ENCODE measurements around the gene PKP4. TPM values are rescaled to one million over a fixed set of nuclear protein-coding genes. Genes with fewer than 3 reads are reported as not detected.

The PKP4 gene
- total and polyA plus RNA-seq, 4 donors: 21.5 to 96.4 (median 32.8) TPM

DNA sequence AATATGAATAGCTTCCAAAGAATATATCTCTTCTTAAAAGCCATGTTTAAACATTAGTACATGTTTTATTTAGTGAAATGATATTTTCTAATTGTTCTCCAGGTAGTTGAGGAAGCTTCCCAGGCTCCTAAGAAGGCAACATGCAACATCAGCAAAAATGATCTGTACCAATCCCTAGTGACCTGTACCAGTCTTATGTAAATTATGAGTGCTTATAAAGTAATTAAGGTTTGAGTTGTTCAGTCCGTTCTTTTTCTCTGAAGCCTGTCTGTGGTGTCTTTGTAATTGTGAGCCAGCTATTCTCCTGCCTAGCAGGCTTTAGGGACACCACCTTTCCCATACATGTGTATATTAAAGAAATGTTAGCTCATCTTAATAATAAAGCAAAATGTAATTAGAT lies 98.2 kb downstream of the PKP4 start:
- TF ChIP-seq, protein P1, sequence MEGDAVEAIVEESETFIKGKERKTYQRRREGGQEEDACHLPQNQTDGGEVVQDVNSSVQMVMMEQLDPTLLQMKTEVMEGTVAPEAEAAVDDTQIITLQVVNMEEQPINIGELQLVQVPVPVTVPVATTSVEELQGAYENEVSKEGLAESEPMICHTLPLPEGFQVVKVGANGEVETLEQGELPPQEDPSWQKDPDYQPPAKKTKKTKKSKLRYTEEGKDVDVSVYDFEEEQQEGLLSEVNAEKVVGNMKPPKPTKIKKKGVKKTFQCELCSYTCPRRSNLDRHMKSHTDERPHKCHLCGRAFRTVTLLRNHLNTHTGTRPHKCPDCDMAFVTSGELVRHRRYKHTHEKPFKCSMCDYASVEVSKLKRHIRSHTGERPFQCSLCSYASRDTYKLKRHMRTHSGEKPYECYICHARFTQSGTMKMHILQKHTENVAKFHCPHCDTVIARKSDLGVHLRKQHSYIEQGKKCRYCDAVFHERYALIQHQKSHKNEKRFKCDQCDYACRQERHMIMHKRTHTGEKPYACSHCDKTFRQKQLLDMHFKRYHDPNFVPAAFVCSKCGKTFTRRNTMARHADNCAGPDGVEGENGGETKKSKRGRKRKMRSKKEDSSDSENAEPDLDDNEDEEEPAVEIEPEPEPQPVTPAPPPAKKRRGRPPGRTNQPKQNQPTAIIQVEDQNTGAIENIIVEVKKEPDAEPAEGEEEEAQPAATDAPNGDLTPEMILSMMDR (IDR thresholded peaks at IDR 0.05; ENCODE audit: control extremely low read depth, extremely low read depth): no peak

DNA sequence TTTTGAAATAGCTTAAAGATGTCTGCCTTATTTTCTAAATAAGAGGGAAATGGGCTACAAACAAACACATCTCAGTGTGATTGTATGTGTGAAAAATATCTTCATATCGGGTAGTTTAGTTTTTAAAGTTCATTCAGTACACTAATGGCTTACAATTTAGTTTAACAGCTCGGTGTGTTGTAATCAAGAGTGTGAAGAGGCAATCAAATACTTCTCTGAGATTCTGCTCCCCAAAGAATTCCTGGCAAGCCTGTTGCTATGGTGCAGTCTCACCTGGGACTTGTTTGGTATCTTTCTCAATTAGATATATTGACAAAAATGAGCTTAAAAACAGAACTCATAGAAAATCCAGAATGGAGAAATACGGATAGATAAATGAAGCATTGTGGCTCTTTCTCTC lies 99.4 kb downstream of the PKP4 start:
- Histone ChIP-seq H3K4me3 (no peak overlapping the region), H3K9ac (ENCODE audit: insufficient read depth in 1 of 2, low read length in 2 of 2) (no peak overlapping the region), H3K27me3 (ENCODE audit: control insufficient read depth in 3 of 3, insufficient read depth in 3 of 3, low read length in 2 of 3) (no peaks in the 10 kb centered on the region), H3K9me3 (ENCODE audit: control insufficient read depth in 4 of 4, insufficient read depth in 3 of 4, low read length in 3 of 4) (no peaks in the 10 kb centered on the region), H3K4me1 (ENCODE audit: control insufficient read depth in 5 of 5, insufficient read depth in 5 of 5, low read length in 5 of 5) (peaks cover 0 to 3% (median 0%) of the 10 kb centered on the region in 5 donors), H3K36me3 (ENCODE audit: control insufficient read depth in 4 of 4, insufficient read depth in 4 of 4, low read length in 4 of 4) (peaks cover 0 to 24% (median 2%) of the 10 kb centered on the region in 4 donors), H3K27ac (ENCODE audit: low read depth in 1 of 2, low read length in 1 of 2) (no peak overlapping the region)
- TF ChIP-seq, protein P1 (IDR thresholded peaks at IDR 0.05; ENCODE audit: control extremely low read depth, extremely low read depth): no peak
- ATAC-seq (ENCODE audit: insufficient read depth, low FRiP score) (no peak), DNase-seq (no peak)
- 74 to 87% methylated on average over 3 of the region's 3 CpGs for WGBS, 2 donors

More for the DNA sequence above, 98.2 kb downstream of the PKP4 start:
- WGBS, 2 donors: 91 to 100% methylated on average over 1 of the region's 1 CpG
- H3K27me3 ChIP-seq (ENCODE audit: control insufficient read depth in 3 of 3, insufficient read depth in 3 of 3, low read length in 2 of 3): no peaks in the 10 kb centered on the region
- H3K9me3 ChIP-seq (ENCODE audit: control insufficient read depth in 4 of 4, insufficient read depth in 3 of 4, low read length in 3 of 4): no peaks in the 10 kb centered on the region
- H3K27ac ChIP-seq (ENCODE audit: low read depth in 1 of 2, low read length in 1 of 2): no peak overlapping the region
- H3K36me3 ChIP-seq (ENCODE audit: control insufficient read depth in 4 of 4, insufficient read depth in 4 of 4, low read length in 4 of 4): peaks cover 0 to 24% (median 2%) of the 10 kb centered on the region in 4 donors
- no peak overlapping the region for H3K9ac ChIP-seq (ENCODE audit: insufficient read depth in 1 of 2, low read length in 2 of 2)
- ATAC-seq (ENCODE audit: insufficient read depth, low FRiP score) (no peak), DNase-seq (no peak)
- peaks cover 0 to 5% (median 0%) of the 10 kb centered on the region in 5 donors for H3K4me1 ChIP-seq (ENCODE audit: control insufficient read depth in 5 of 5, insufficient read depth in 5 of 5, low read length in 5 of 5)
- H3K4me3 ChIP-seq: no peak overlapping the region

DNA sequence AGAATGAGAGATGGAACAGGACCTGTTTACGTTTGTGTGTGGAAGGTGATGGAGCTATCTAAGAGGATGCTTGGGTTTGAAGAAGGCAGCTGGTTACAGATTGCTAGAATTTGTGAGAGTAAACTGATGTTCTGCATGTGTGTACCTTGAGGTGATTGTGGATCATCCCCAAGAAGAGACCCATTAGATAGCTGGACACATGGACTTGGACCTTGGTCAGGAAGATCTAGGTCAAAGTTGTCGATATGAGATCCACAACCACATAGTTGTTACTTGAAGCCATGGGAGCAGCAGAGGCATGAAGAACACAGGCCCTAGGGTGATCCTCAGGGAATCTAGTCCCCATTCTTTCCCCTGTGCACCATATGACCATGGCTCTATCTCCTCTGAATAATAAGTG lies 101.0 kb downstream of the PKP4 start:
- WGBS, 2 donors: 98 to 100% methylated on average over 2 of the region's 2 CpGs
- DNase-seq (no peak), ATAC-seq (ENCODE audit: insufficient read depth, low FRiP score) (no peak)
- Histone ChIP-seq H3K4me1 (ENCODE audit: control insufficient read depth in 5 of 5, insufficient read depth in 5 of 5, low read length in 5 of 5) (peaks cover 0 to 3% (median 0%) of the 10 kb centered on the region in 5 donors), H3K27me3 (ENCODE audit: control insufficient read depth in 3 of 3, insufficient read depth in 3 of 3, low read length in 2 of 3) (no peaks in the 10 kb centered on the region), H3K4me3 (no peak overlapping the region), H3K9ac (ENCODE audit: insufficient read depth in 1 of 2, low read length in 2 of 2) (no peak overlapping the region), H3K9me3 (ENCODE audit: control insufficient read depth in 4 of 4, insufficient read depth in 3 of 4, low read length in 3 of 4) (no peaks in the 10 kb centered on the region), H3K36me3 (ENCODE audit: control insufficient read depth in 4 of 4, insufficient read depth in 4 of 4, low read length in 4 of 4) (peaks cover 0 to 14% (median 2%) of the 10 kb centered on the region in 4 donors), H3K27ac (ENCODE audit: low read depth in 1 of 2, low read length in 1 of 2) (no peak overlapping the region)
- TF ChIP-seq, protein P1 (IDR thresholded peaks at IDR 0.05; ENCODE audit: control extremely low read depth, extremely low read depth): no peak

DNA sequence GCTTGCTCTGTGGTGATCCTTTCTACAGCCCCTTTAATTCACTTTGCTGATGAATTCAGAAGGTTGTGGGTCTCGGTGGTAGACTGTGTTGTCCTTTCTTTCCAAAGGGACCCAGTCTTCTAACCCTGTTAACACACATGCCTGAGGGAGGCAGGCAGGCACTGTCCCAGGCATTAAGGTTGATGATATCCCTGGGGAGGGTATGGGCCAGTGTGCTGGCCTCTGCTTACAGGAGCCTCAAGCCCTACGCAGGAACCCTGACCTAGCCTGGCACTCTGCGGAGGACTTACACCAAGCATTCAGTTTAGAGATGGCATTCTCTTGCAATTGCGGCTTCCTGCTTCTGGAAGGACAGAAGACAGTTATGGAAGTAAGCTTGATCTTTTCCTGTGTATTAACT lies 102.5 kb downstream of the PKP4 start:
- Histone ChIP-seq H3K9me3 (ENCODE audit: control insufficient read depth in 4 of 4, insufficient read depth in 3 of 4, low read length in 3 of 4) (no peaks in the 10 kb centered on the region), H3K4me1 (ENCODE audit: control insufficient read depth in 5 of 5, insufficient read depth in 5 of 5, low read length in 5 of 5) (peaks cover 0 to 3% (median 0%) of the 10 kb centered on the region in 5 donors), H3K4me3 (no peak overlapping the region), H3K27me3 (ENCODE audit: control insufficient read depth in 3 of 3, insufficient read depth in 3 of 3, low read length in 2 of 3) (no peaks in the 10 kb centered on the region), H3K27ac (ENCODE audit: low read depth in 1 of 2, low read length in 1 of 2) (no peak overlapping the region), H3K9ac (ENCODE audit: insufficient read depth in 1 of 2, low read length in 2 of 2) (no peak overlapping the region), H3K36me3 (ENCODE audit: control insufficient read depth in 4 of 4, insufficient read depth in 4 of 4, low read length in 4 of 4) (peaks cover 0 to 7% (median 0%) of the 10 kb centered on the region in 4 donors)
- DNase-seq: no peak
- ATAC-seq (ENCODE audit: insufficient read depth, low FRiP score): no peak
- 97 to 98% methylated on average over 4 of the region's 4 CpGs for WGBS, 2 donors
- TF ChIP-seq, protein P1 (IDR thresholded peaks at IDR 0.05; ENCODE audit: control extremely low read depth, extremely low read depth): no peak
